Stimulated activated CD8-positive, alpha-beta memory T cell treated with anti-CD3 and anti-CD28 coated beads, Interleukin-7, amount 100 ng/mL, for 4 hours (primary cell): ENCODE measurements around the gene GPBP1L1.
"Not testable (repeated sequence)": the region's sequence is repeated elsewhere in the genome, so short reads cannot be mapped to it uniquely, and the experiment has no call there.

ENCODE experiments used
- DNase-seq, 2 donors: peaks; one replicate each; pipeline ENCODE4 v3.0.0-alpha.2; 2020; ENCODE audit warnings: low read depth in 2 of 2

Gene GPBP1L1

DNA sequence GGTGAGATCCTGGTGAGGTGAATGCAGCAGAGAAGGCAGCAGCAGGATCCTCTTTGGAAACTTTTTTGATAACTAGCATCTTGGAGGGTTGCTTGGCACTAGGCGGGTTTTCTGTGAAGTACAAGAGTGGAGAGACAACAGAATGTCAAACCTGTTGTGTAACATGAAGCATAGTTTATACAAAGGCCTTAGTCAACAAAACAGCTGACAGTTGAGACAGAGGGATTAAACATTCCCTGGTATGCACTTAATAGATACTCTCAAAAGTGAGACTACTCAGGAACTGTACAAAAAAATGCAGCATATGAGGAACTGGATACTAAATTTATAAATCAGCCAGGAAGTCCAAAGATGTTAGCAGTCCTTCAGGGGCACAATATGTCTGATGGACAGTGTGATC, 46.0 kb downstream of the GPBP1L1 start:
- DNase-seq: no peak

DNA sequence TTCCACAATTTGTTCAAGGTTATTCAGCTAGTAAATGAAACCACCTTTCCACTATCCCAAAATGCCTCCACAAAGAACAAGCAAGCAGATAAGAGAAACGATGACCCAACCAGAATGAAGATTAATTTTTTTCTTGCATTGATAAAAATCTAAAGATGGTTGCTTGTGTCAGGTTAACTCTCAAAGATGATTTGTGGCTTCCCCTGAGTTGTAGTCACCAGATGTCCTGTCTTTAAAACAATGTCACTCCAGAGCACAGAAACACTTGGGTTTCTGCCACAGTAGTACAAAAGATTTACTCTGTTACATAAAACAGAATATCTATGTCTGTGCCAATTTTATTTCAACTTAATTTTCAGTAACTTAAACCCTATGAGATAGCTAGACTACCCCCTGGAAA, 51.1 kb downstream of the GPBP1L1 start:
- no peak for DNase-seq

DNA sequence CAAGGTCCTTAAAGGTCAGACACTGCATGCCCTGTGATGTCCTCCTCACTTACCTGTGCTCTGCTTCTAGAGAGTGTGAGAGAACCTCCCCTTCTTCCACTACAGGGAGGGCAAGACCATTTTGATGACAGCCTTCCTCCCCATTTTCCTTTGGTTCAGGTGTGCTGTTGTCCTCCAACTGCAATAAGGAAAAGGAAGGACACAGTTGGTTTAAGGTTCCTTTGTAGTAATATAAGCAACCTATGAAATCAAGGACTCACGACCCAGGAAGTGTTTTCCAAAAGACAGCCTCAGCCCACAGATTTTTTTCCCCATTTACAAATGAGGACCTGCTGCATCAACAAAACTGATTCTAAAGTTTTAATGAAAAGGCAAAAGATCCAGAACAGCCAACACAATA, 55.9 kb downstream of the GPBP1L1 start:
- DNase-seq: no peak

- DNase-seq: no peak
Measured at GRCh38 chr1:45629035-45629434, 57.3 kb downstream of the GPBP1L1 start.

DNA sequence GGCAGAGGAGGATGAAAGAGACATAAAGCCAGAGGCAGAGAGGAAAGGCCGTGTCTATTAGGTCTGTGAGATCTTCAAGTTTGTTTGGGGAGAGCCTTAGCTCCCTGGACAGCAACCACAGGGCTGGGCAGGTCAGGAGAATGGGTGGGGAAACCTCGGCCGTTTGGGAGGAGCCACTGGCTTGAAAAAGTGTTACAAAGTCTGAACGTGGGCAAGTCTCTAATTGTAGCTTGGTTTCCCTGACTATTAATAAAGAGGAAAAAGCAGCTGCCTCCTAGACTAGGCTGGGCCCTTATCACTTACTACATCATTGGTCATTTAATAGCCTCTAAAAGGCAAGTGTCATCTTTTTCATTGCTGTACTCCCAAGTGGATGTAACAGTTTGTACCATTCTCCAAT, 62.4 kb downstream of the GPBP1L1 start, which contains the start of gene CCDC17:
Gene CCDC17, minus strand, starts transcription at position 83 of the 400 bp plus-strand sequence. CDS start 145 bp downstream, outside the sequence.
- no peak for DNase-seq

GRCh38 chr1:45622524-45623394, 63.6 kb downstream of the GPBP1L1 start:
- no peak for DNase-seq

- no peak for DNase-seq
Measured at GRCh38 chr1:45621895-45622523, 64.3 kb downstream of the GPBP1L1 start.

DNA sequence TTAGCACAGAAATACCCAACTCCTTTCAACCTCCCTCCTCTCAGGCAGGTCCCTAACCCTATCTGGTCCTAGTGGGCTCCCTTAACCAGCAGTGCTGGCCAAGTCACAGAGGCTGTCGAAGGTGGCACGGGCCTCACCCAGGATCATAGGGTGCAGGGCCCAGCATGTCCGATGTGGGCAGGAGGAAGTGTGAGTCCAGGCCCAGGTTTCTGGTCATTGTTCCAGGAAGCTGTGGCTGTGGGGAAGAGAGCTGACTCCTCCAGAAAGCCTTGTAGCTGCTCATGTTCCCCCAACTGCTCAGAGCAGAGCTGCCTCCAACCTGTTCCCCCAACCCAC, 64.9 kb downstream of the GPBP1L1 start:
- DNase-seq: no peak

DNA sequence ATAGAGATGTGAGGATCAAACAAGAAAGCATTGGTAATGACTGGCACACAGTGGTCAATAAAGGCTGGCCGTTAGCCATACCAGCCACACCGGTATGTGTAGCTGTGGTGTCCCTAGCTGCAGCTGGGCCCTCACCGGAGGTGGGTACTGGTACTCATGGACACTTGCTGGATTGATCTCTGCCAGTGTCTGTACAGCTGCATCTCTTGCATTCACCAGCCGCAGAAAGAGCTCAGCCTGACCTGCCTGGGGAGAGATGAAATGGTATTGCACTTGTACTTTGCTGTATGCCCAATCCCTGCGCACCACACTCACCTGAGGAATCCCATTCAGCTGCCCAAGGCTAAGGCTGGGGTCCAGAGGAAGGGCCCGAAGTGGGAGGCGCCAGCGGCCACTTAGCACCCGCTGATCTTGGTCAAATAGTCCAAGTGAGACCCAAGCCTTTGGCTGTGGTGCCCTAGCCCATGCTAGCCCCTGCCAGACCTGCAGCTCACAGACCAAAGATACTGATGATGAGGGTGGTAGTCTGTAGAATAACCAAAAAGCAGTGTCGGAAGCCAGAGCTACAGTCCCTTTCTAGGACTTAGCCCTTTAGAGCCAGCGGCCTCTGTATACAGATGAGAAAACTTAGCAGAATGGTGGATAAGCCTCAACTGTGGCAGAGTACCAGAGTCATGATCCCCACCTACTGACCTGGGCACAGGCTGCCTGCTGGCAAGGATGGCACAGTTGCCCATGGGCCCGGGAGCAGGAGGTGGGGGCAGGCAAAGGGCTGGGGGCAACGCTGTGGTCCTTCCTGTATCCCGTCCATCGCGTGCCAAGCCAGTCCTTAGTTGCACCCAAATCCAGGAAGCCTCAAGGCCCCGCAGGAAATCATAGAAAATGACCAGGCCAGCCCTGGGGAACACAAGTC, 65.5 kb downstream of the GPBP1L1 start:
- DNase-seq: no peak

- no peak for DNase-seq
Measured at GRCh38 chr1:45619149-45619921, 67.0 kb downstream of the GPBP1L1 start.

DNA sequence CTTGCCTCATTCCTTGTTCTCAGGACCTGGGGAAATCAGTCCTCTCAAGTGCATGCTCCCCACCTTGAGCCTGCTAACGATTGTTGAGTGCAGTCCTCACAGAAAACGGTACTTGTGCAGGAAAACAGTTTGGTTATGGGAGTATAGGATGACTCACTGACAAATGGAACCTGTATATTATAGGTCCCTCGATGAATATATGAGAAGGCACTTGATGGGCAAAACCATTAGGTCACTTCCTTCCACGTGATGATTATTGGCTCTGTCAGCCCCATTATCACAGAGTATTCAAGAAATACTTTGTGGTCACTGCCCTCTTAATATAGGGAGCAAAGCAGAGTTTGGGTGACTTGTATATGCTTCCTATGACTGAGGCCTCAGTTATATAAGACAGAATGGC, 68.7 kb downstream of the GPBP1L1 start:
- no peak for DNase-seq

GRCh38 chr1:45615885-45616284, 70.4 kb downstream of the GPBP1L1 start:
- no peak for DNase-seq

- no peak for DNase-seq
Measured at GRCh38 chr1:45612941-45613579, 73.3 kb downstream of the GPBP1L1 start.

DNA sequence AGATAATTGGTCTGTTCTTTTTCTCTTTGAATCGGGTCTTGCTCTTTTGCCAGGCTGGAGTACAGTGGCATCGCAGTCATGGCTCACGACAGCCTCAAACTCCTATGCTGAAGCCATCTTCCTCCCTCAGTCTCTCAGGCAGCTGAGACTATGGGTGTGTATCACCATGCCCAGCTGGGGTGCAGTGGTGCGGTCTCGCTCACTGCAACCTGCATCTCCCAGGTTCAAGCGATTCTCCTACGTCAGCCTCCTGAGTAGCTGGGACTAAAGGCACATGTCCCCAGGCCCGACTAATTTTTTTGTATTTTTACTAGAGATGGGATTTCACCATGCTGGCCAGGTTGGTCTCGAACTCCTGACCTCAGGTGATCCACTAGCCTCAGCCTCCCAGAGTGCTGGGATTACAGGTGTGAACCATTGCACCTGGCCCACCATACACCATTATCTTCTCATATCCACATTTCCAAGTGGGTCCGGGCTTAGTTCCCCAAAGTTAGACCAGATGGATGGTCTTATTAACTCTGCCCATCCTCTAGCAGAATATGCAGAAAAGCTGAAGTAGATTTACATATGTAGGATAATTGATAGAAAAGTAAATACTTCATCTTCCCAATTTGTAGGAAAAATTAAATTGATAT, 75.6 kb downstream of the GPBP1L1 start:
- DNase-seq: no peak

DNA sequence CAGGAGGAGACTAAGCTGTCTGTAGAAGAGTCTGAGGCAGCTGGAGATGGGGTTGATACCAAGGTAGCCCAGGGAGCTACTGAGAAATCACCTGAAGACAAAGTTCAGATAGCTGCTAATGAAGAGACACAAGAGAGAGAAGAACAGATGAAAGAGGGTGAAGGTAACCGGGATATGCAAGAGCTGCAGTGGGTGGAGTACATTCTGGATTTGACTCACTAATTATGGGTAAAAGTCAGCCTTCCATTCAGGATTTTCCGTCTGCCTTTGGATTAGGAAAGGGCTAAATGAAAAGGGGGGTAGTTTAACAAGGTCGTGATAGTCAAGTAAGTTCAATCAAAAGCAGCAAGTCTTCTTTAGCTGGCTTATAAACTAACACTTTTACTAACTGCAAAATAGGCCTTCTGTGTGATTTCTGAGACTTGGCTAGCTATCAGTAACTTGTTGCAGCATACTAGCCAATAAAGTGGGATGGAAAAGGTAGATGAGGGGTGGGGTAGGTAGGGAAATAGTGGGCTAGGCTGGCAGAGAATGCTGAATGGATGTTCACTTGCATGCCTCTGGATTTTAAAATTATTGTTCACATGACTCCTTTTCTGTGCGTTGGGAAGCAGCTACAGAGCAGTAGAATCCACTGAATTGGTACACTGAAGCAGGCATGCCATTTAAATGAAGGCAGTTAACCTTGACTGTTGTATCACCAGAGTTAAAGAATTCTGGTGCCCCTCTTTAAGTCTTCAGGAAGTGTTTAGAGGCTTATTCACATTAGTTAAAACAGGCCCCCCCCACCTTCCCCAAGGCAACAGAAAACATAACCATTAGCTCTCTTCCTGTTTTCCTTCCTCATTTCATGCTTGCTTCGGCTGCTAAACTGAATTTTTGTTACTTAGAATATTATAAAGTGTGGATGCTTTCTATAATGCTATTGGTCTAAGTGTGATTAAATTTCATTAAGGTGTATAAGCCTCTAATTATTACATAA, 77.9 kb downstream of the GPBP1L1 start:
- no peak for DNase-seq

- no peak for DNase-seq
Measured at GRCh38 chr1:45607404-45608074, 78.8 kb downstream of the GPBP1L1 start.

- no peak for DNase-seq
Measured at GRCh38 chr1:45604239-45604638, 82.1 kb downstream of the GPBP1L1 start.

- DNase-seq: not testable (repeated sequence)
Measured at GRCh38 chr1:45596765-45597164, 89.6 kb downstream of the GPBP1L1 start.

GRCh38 chr1:45594412-45594811, 91.9 kb downstream of the GPBP1L1 start:
- DNase-seq: no peak
